ENCODE results near the gene ABCC9.

DNA sequence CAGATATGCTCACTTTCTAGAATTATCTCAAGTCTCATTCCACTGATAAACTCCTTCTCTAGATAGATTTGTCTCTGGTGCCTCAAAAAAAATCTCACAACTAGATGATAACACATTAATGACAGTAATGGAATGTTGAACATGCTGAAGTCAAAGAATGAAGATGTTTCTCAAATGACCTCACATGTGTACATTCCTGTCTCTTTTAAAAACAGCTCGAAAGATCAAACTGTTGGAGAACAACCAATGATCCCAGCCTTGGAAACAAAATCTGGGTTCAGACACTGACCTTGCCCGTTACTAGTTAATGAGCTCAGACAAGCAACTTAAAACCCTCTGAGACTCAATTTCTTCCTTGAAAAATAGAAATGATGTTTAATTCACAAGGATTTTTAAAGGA lies 122.0 kb downstream of the ABCC9 start:
- TF ChIP-seq POLR2A (IDR thresholded peaks at IDR 0.05) (no peak), POLR2AphosphoS5 (IDR thresholded peaks at IDR 0.05) (no peak)
- TF ChIP-seq, protein P1, sequence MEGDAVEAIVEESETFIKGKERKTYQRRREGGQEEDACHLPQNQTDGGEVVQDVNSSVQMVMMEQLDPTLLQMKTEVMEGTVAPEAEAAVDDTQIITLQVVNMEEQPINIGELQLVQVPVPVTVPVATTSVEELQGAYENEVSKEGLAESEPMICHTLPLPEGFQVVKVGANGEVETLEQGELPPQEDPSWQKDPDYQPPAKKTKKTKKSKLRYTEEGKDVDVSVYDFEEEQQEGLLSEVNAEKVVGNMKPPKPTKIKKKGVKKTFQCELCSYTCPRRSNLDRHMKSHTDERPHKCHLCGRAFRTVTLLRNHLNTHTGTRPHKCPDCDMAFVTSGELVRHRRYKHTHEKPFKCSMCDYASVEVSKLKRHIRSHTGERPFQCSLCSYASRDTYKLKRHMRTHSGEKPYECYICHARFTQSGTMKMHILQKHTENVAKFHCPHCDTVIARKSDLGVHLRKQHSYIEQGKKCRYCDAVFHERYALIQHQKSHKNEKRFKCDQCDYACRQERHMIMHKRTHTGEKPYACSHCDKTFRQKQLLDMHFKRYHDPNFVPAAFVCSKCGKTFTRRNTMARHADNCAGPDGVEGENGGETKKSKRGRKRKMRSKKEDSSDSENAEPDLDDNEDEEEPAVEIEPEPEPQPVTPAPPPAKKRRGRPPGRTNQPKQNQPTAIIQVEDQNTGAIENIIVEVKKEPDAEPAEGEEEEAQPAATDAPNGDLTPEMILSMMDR (IDR thresholded peaks at IDR 0.05) = no peak

Data from breast epithelium (tissue), 3 donors.